PC-3 (cell line): ENCODE data around the gene FAS. TPM values are rescaled to one million over a fixed set of nuclear protein-coding genes. Genes with fewer than 3 reads are reported as not detected.
"Not testable (repeated sequence)": the region's sequence is repeated elsewhere in the genome, so short reads cannot be mapped to it uniquely, and the experiment has no call there.

Source experiments
- ATAC-seq: fragments of 200-7000 bp; cut with Tn5 transposase; 2 replicates; pipeline ENCODE4 v1.9.1; 2020; ENCODE audit warnings: mild to moderate bottlenecking, moderate library complexity
- BruUV-seq: library from RNA; stranded (reverse); fragments of 400-500 nt; replicated peaks from 2 replicates; lab custom pipeline; 2021; lab: Mats Ljungman, UMichigan
- CTCF ChIA-PET: fragments of 300-600 bp; sonication (Branson Sonifier 250); formaldehyde crosslinking; loops from one replicate; lab custom pipeline; 2022; ENCODE audit warnings: antibody characterized with exemption; lab: Charles Lee
- POLR2A ChIA-PET: fragments of 300-600 bp; sonication (Branson Sonifier 250); formaldehyde crosslinking; loops from one replicate; lab custom pipeline; 2022; ENCODE audit warnings: antibody characterized with exemption; ENCODE audit not compliant: unreplicated experiment; lab: Charles Lee
- DNase-seq: peaks from one replicate; pipeline ENCODE4 v3.0.0-alpha.2; 2015
- H2AFZ ChIP-seq: fragments of 300-600 bp; sonication (generic); 2 replicates; pipeline ENCODE4 v1.6.0; 2016; ENCODE audit warnings: antibody characterized with exemption, low read length
- H3F3A ChIP-seq: fragments of 300-600 bp; sonication (generic); one replicate; pipeline ENCODE4 v1.6.0; 2017; ENCODE audit warnings: antibody characterized with exemption, low read length, control low read depth, mild to moderate bottlenecking; ENCODE audit not compliant: unreplicated experiment
- H3K27ac ChIP-seq: fragments of 300-600 bp; sonication (generic); 2 replicates; pipeline ENCODE4 v1.5.1; 2016; ENCODE audit warnings: mild to moderate bottlenecking, low read length
- H3K27me3 ChIP-seq: fragments of 300-600 bp; sonication (generic); 2 replicates; pipeline ENCODE4 v1.6.1; 2016; ENCODE audit warnings: low read length, mixed read lengths
- H3K36me3 ChIP-seq: fragments of 300-600 bp; sonication (generic); 2 replicates; pipeline ENCODE4 v1.6.1; 2016; ENCODE audit warnings: low read depth, mixed run types, low read length, mixed read lengths
- H3K4me1 ChIP-seq: fragments of 300-600 bp; sonication (generic); 2 replicates; pipeline ENCODE4 v1.5.1; 2016; ENCODE audit warnings: low read length; ENCODE audit not compliant: insufficient read depth
- H3K4me2 ChIP-seq: fragments of 300-600 bp; sonication (generic); 2 replicates; pipeline ENCODE4 v1.6.0; 2016; ENCODE audit warnings: low read length
- H3K4me3 ChIP-seq: fragments of 300-600 bp; sonication (generic); 2 replicates; pipeline ENCODE4 v1.5.1; 2016; ENCODE audit warnings: mild to moderate bottlenecking, low read length, mixed read lengths
- H3K79me2 ChIP-seq: fragments of 300-600 bp; sonication (generic); 2 replicates; pipeline ENCODE4 v1.6.1; 2017; ENCODE audit warnings: low read length, mixed read lengths
- H3K9ac ChIP-seq: fragments of 300-600 bp; sonication (generic); 2 replicates; pipeline ENCODE4 v1.6.0; 2016; ENCODE audit warnings: mild to moderate bottlenecking, low read length
- H3K9me2 ChIP-seq: fragments of 300-600 bp; sonication (generic); replicated peaks from 2 replicates; pipeline ENCODE4 v1.6.1; 2016; ENCODE audit warnings: mixed run types, low read length, mixed read lengths
- H3K9me3 ChIP-seq: fragments of 300-600 bp; sonication (generic); 2 replicates; pipeline ENCODE4 v1.6.1; 2016; ENCODE audit warnings: low read length, mixed read lengths
- H4K20me1 ChIP-seq: fragments of 300-600 bp; sonication (generic); 2 replicates; pipeline ENCODE4 v1.6.1; 2016; ENCODE audit warnings: low read length, mixed read lengths
- CTCF ChIP-seq: fragments of 300-600 bp; sonication (generic); conservative IDR thresholded peaks from 2 replicates; pipeline ENCODE4 v1.5.1; 2017; ENCODE audit warnings: antibody characterized with exemption, low read depth, mild to moderate bottlenecking, low read length
- EZH2 ChIP-seq: fragments of 300-600 bp; sonication (generic); IDR thresholded peaks from one replicate; pipeline ENCODE4 v1.6.1; 2017; ENCODE audit warnings: antibody characterized with exemption, mild to moderate bottlenecking, low read length; ENCODE audit not compliant: unreplicated experiment
- EZH2phosphoT487 ChIP-seq: fragments of 300-600 bp; sonication (generic); IDR thresholded peaks from 2 replicates; pipeline ENCODE4 v1.6.1; 2018; ENCODE audit warnings: mild to moderate bottlenecking, antibody characterized with exemption, low read length, borderline replicate concordance
- intact Hi-C: fragments of 100-400 bp; cut with micrococcal nuclease; formaldehyde crosslinking; loops from 2 replicates; pipeline ENCODE4 v1.9.0; 2023
- total RNA-seq: library from RNA; depleted of rRNA; stranded (reverse); fragments of >200 nt; gene quantifications from 2 replicates; pipeline ENCODE4 v1.2.3, GENCODE V29; 2014

Gene FAS
- total RNA-seq, 1 experiment from 2014 or later = 4.8 TPM

DNA sequence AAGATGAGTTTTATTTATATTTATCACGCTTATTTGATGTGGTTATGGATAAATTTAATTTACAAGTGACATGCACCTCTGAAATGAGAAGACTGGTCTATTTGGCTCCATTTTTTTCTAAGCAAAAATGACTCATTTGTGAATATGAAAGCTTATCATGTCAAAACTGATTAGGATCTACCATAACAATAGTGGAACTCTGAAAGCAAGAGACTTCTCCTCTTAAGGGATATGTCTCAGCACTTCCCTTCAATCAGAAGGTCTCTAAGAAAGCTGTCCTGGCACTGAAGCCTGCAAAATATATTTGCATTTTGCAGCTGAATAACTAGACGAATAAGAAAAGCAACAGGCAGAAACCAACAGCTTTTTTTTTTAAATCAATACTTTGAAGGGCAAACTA is 12.7 kb downstream of the FAS start:
- DNase-seq (no peak), ATAC-seq (no peak)
- Histone ChIP-seq H3K36me3 (no peaks in the 10 kb centered on the region), H3K4me2 (no peak overlapping the region), H3K79me2 (no peaks in the 10 kb centered on the region), H3K27me3 (no peaks in the 10 kb centered on the region), H3F3A (no peaks in the 10 kb centered on the region), H2AFZ (no peak overlapping the region), H3K27ac (no peak overlapping the region), H3K9ac (no peak overlapping the region), H4K20me1 (no peaks in the 10 kb centered on the region), H3K9me2 (no peaks in the 10 kb centered on the region), H3K4me3 (no peak overlapping the region), H3K4me1 (no peaks in the 10 kb centered on the region), H3K9me3 (no peaks in the 10 kb centered on the region)
- TF ChIP-seq EZH2phosphoT487 (no peak), CTCF (no peak), EZH2 (no peak)
- POLR2A ChIA-PET = no interaction called here
- CTCF ChIA-PET = no interaction called here
- no TSS peak for BruUV-seq
- intact Hi-C loops = no loop called here

- H3K4me3 ChIP-seq = no peak overlapping the region
- CTCF ChIA-PET = no interaction called here
- ATAC-seq (no peak), DNase-seq (no peak)
- H3K36me3 ChIP-seq = no peaks in the 10 kb centered on the region
- no peak overlapping the region for H3K9ac ChIP-seq
- H3K27ac ChIP-seq = no peak overlapping the region
- no peaks in the 10 kb centered on the region for H4K20me1 ChIP-seq
- H3F3A ChIP-seq = no peaks in the 10 kb centered on the region
- no peaks in the 10 kb centered on the region for H3K9me2 ChIP-seq
- no peaks in the 10 kb centered on the region for H3K79me2 ChIP-seq
- H3K9me3 ChIP-seq = no peaks in the 10 kb centered on the region
- intact Hi-C loops = no loop called here
- no peak overlapping the region for H3K4me2 ChIP-seq
- POLR2A ChIA-PET = no interaction called here
- no peaks in the 10 kb centered on the region for H3K27me3 ChIP-seq
- H2AFZ ChIP-seq = no peak overlapping the region
- no TSS peak for BruUV-seq
- no peaks in the 10 kb centered on the region for H3K4me1 ChIP-seq
- TF ChIP-seq EZH2 (no peak), CTCF (no peak), EZH2phosphoT487 (no peak)
Measured at GRCh38 chr10:89007129-89007893, 16.7 kb downstream of the FAS start.

DNA sequence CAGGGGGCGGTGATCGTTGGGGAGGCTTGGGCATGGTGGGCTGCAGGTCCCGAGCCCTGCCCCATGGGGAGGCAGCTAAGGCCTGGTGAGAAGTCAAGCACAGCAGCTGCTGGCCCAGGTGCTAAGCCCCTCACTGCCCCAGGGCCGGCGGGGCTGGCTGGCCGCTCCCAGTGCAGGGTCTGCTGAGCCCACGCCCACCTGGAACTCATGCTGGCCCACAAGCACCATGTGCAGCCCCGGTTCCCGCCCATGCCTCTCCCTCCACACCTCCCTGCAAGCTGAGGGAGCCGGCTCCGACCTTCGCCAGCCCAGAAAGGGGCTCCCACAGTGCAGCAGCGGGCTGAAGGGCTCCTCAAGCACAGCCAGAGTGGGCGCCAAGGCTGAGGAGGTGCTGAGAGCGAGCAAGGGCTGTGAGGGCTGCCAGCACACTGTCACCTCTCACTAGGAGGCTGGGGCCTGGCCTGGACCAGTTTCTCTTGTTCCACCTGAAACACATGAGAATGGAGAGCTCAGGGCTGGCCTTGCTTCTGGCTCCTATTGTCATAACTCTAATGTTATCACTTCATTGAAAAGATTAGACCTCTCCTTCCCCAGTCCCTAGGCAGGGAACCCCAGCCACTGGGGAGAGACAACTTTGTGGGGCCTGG is 28.2 kb downstream of the FAS start:
- DNase-seq, H3K27me3 ChIP-seq, H4K20me1 ChIP-seq, ATAC-seq, H3K9ac ChIP-seq, H3K4me1 ChIP-seq, H3K27ac ChIP-seq, intact Hi-C loops, BruUV-seq, H2AFZ ChIP-seq, H3K4me3 ChIP-seq, H3F3A ChIP-seq, H3K9me2 ChIP-seq, CTCF ChIA-PET, H3K79me2 ChIP-seq, H3K9me3 ChIP-seq, POLR2A ChIA-PET, H3K36me3 ChIP-seq, H3K4me2 ChIP-seq: not testable (repeated sequence)
